Measurements from ENCODE around the gene PCDHGA1. TPM values are rescaled to one million over a fixed set of nuclear protein-coding genes. Genes with fewer than 3 reads are reported as not detected.

The PCDHGA1 gene
- total and polyA plus RNA-seq, 2 of the 4 experiments (the other 2 are of a cell fraction), result 0.90 to 0.92 TPM

DNA sequence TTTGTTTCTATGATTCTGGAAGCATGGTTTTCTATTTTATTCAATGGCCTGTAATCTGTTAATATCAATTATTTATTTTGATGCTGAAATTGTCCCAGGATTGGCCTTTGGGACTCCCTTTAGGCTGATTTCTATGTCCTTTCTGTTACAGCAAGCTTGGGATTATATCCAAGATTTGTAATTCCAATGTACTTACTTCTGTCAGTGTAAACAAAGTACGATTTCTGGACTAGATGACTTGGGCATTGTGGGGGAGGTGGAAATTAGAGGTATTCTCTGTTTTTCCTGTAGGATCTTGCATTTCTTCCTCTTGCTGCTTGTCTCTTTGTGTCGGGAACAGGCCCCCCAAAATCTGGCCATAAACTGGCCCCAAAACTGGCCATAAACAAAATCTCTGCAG is 103.7 kb downstream of the PCDHGA1 start:
- intact Hi-C loops (cut with micrococcal nuclease) (loop anchor here (5.0 kb wide), 1 partner anchor 43 kb away; the partner anchor contains the start of gene PCDHGC3), in situ Hi-C loops (cut with MboI; ENCODE audit: low sequenced_read_pairs) (no loop called here), dilution Hi-C loops (cut with HindIII; ENCODE audit: low sequenced_read_pairs, unreplicated experiment) (no loop called here)
- no peak overlapping the region for H3K4me3 ChIP-seq (ENCODE audit: insufficient read depth, low read depth, low read length)
- no peak overlapping the region for H3K4ac ChIP-seq (ENCODE audit: low read depth, low read length)
- H2BK5ac ChIP-seq (ENCODE audit: low read depth, low read length, poor library complexity, severe bottlenecking), result peak overlapping the region; percentile 72
- H3K9ac ChIP-seq (ENCODE audit: low read depth, low read length), result no peak overlapping the region
- WGBS, 2 experiments (ENCODE audit: extremely low coverage in 2 of 2, insufficient read length in 1 of 2), result 60% methylated on average over 1 of the region's 2 CpGs; no CpG with 5 or more reads in 1 of the 2 experiments
- H2AFZ ChIP-seq (replicated peaks; ENCODE audit: low read length, poor library complexity), result no peak overlapping the region
- H2BK20ac ChIP-seq (ENCODE audit: low read depth, low read length), result no peak overlapping the region
- no peaks in the 10 kb centered on the region for H4K20me1 ChIP-seq (ENCODE audit: insufficient read depth, low read length)
- no peak for TF ChIP-seq POLR2A (IDR thresholded peaks at IDR 0.05; ENCODE audit: low read depth, low read length)
- TF ChIP-seq BHLHE40 (IDR thresholded peaks at IDR 0.05; ENCODE audit: low read depth, low read length), result no peak
- TF ChIP-seq, protein P1, sequence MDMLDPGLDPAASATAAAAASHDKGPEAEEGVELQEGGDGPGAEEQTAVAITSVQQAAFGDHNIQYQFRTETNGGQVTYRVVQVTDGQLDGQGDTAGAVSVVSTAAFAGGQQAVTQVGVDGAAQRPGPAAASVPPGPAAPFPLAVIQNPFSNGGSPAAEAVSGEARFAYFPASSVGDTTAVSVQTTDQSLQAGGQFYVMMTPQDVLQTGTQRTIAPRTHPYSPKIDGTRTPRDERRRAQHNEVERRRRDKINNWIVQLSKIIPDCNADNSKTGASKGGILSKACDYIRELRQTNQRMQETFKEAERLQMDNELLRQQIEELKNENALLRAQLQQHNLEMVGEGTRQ (IDR thresholded peaks at IDR 0.05; ENCODE audit: low read depth, low read length), result no peak
- no peak for TF ChIP-seq FOS (IDR thresholded peaks at IDR 0.05; ENCODE audit: low read depth, low read length)
- TF ChIP-seq NFE2L2 (IDR thresholded peaks at IDR 0.05; ENCODE audit: low read depth, low read length), result no peak
- no peak for TF ChIP-seq RCOR1 (IDR thresholded peaks at IDR 0.05; ENCODE audit: insufficient replicate concordance, low read length)
- no peak for TF ChIP-seq MAZ (IDR thresholded peaks at IDR 0.05; ENCODE audit: borderline replicate concordance, low read depth, low read length)
- no peak for TF ChIP-seq CEBPB (IDR thresholded peaks at IDR 0.05; ENCODE audit: low read depth, low read length)
- no peak for TF ChIP-seq MXI1 (IDR thresholded peaks at IDR 0.05; ENCODE audit: borderline replicate concordance, low read depth, low read length)
- TF ChIP-seq, protein P2, sequence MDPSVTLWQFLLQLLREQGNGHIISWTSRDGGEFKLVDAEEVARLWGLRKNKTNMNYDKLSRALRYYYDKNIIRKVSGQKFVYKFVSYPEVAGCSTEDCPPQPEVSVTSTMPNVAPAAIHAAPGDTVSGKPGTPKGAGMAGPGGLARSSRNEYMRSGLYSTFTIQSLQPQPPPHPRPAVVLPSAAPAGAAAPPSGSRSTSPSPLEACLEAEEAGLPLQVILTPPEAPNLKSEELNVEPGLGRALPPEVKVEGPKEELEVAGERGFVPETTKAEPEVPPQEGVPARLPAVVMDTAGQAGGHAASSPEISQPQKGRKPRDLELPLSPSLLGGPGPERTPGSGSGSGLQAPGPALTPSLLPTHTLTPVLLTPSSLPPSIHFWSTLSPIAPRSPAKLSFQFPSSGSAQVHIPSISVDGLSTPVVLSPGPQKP (IDR thresholded peaks at IDR 0.05; ENCODE audit: borderline replicate concordance, low read depth, low read length), result no peak
- TF ChIP-seq MAFK (IDR thresholded peaks at IDR 0.05; ENCODE audit: low read depth, low read length), result no peak
- no peak for TF ChIP-seq RFX5 (IDR thresholded peaks at IDR 0.05; ENCODE audit: low read depth, low read length)
- no peak for TF ChIP-seq SMC3 (IDR thresholded peaks at IDR 0.05; ENCODE audit: low read depth, low read length)
- H2BK120ac ChIP-seq (ENCODE audit: low read depth, low read length), result no peak overlapping the region
- no peak overlapping the region for H2AK9ac ChIP-seq (replicated peaks; ENCODE audit: low read depth, low read length, poor library complexity)
- H2AK5ac ChIP-seq (ENCODE audit: low read depth, low read length), result no peak overlapping the region
- H3K27ac ChIP-seq (ENCODE audit: insufficient read depth, low read length), result no peak overlapping the region
- H4K5ac ChIP-seq (ENCODE audit: low read depth, low read length), result no peak overlapping the region
- DNase-seq, result peak; percentile 73
- no peak overlapping the region for H3K14ac ChIP-seq (replicated peaks; ENCODE audit: low read depth, low read length)
- peaks cover 7% of the 10 kb centered on the region; the same call in 1 of the 2 replicates for H3K36me3 ChIP-seq (ENCODE audit: control insufficient read depth, insufficient read depth, low read length)
- POLR2A ChIA-PET (ENCODE audit: unreplicated experiment), result no interaction called here
- ATAC-seq (ENCODE audit: low read depth), result peak; percentile 48
- H3K27me3 ChIP-seq (ENCODE audit: control insufficient read depth, insufficient read depth, low read length), result no peaks in the 10 kb centered on the region
- H3K18ac ChIP-seq (ENCODE audit: low read depth, low read length), result no peak overlapping the region; the same call in 1 of the 2 replicates
- H3K4me2 ChIP-seq (ENCODE audit: low read depth, low read length), result peak overlapping the region; percentile 19; the same call in 1 of the 2 replicates
- CTCF ChIA-PET, result no interaction called here
- no peaks in the 10 kb centered on the region for H3K9me1 ChIP-seq (ENCODE audit: insufficient read depth, low read length)
- no TSS peak for BruUV-seq (replicated peaks)
- H3K9me3 ChIP-seq (ENCODE audit: control insufficient read depth, insufficient read depth, low read length), result peaks cover 22% of the 10 kb centered on the region; the same call in 1 of the 2 replicates
- no peak overlapping the region for H4K91ac ChIP-seq (ENCODE audit: insufficient read depth, low read depth, low read length)
- H3K23ac ChIP-seq (ENCODE audit: low read depth, low read length), result no peak overlapping the region
- H2BK15ac ChIP-seq (ENCODE audit: low read depth, low read length), result no peak overlapping the region
- H4K8ac ChIP-seq (ENCODE audit: low read depth in 2 of 2, low read length in 2 of 2), result no peak overlapping the region
- peaks cover 2% of the 10 kb centered on the region; the same call in 1 of the 2 replicates for H3K4me1 ChIP-seq (ENCODE audit: control insufficient read depth, insufficient read depth, low read length)
- H3K79me1 ChIP-seq (ENCODE audit: low read depth in 1 of 2, low read length in 2 of 2), result peaks cover 18 to 24% of the 10 kb centered on the region in 2 experiments; a peak in 3 of 4 replicates
- no peak overlapping the region for H3K56ac ChIP-seq (ENCODE audit: extremely low read depth, insufficient read depth, low read length)
